Epithelial cell of esophagus (primary cell): ENCODE measurements around the gene CLK2.
"Not testable (repeated sequence)": the region's sequence is repeated elsewhere in the genome, so short reads cannot be mapped to it uniquely, and the experiment has no call there.

Experiments used
- DNase-seq: peaks from one replicate; pipeline ENCODE4 v3.0.0; 2010; ENCODE audit warnings: low read depth
- H3K4me3 ChIP-seq: 2 replicates; pipeline ENCODE4 v1.5.1; 2011; ENCODE audit warnings: mild to moderate bottlenecking, low read length, control low read depth
- CTCF ChIP-seq: IDR thresholded peaks from 2 replicates; pipeline ENCODE4 v1.5.1; 2011; ENCODE audit warnings: low read depth, mild to moderate bottlenecking, low read length, control low read depth, inconsistent platforms; ENCODE audit not compliant: insufficient read depth; ENCODE audit errors: missing control alignments

The CLK2 gene

GRCh38 chr1:155227261-155228095, 45.8 kb downstream of the CLK2 start:
- TF ChIP-seq CTCF = no peak
- peak; percentile 98 for DNase-seq
- H3K4me3 ChIP-seq = peak overlapping the region; percentile 91

GRCh38 chr1:155226910-155227260, 46.4 kb downstream of the CLK2 start:
- peak overlapping the region; percentile 91 for H3K4me3 ChIP-seq
- TF ChIP-seq CTCF = no peak
- peak; percentile 43 for DNase-seq

- TF ChIP-seq CTCF = peak; percentile 51
- DNase-seq = peak; percentile 76
- H3K4me3 ChIP-seq = peak overlapping the region; percentile 91
Measured at GRCh38 chr1:155226188-155226909, 47.0 kb downstream of the CLK2 start.

GRCh38 chr1:155225404-155225759, 47.9 kb downstream of the CLK2 start:
- not testable (repeated sequence) for H3K4me3 ChIP-seq, DNase-seq

GRCh38 chr1:155223047-155223446, 50.3 kb downstream of the CLK2 start:
- TF ChIP-seq CTCF = no peak
- H3K4me3 ChIP-seq = no peak overlapping the region
- no peak for DNase-seq

GRCh38 chr1:155220211-155220965, 52.9 kb downstream of the CLK2 start:
- not testable (repeated sequence) for H3K4me3 ChIP-seq
- peak; percentile 39 for DNase-seq

GRCh38 chr1:155219592-155220031, 53.7 kb downstream of the CLK2 start:
- H3K4me3 ChIP-seq = no peak overlapping the region
- DNase-seq = no peak
- TF ChIP-seq CTCF = no peak
